Measurements from ENCODE around the gene SRBD1.
A peak's percentile ranks its signal among the peaks of the same experiment; 100 is the strongest.

Gene SRBD1

DNA sequence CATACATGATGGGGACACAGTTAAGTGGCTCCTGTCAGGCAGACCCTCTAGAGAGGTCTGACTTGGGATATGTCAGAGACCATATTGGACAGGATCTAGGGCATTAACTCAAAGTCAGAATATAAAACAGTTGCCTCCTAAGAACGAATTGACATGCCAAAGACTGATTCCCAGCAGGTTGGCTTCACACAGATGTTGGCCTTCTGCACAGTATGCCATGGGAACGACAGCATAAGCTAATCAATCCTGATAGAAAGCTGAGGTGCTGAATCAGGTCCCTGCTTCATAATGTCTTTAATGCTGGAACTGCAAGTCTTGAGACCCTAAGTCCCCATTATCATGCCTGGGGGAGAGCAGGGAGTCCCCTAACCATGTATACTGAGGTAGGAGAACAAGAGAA lies 165.1 kb downstream of the SRBD1 start:
- no peak overlapping the region for H3K27ac ChIP-seq (ENCODE audit: low read length, poor library complexity, severe bottlenecking)
- no peak for DNase-seq
- peak overlapping the region; percentile 84 for H2AK5ac ChIP-seq (ENCODE audit: low read length, severe bottlenecking)
- H3K4me1 ChIP-seq (ENCODE audit: control insufficient read depth, insufficient read depth, low read depth, low read length) = no peaks in the 10 kb centered on the region
- no peak overlapping the region for H3K4me3 ChIP-seq (ENCODE audit: insufficient read depth in 1 of 2, low read depth in 1 of 2, low read length in 2 of 2)
- WGBS = 98% methylated on average over 2 of the region's 2 CpGs
- no peak overlapping the region for H3K14ac ChIP-seq (ENCODE audit: low read length in 2 of 2)
- no peak overlapping the region for H2BK15ac ChIP-seq (ENCODE audit: low read depth, poor library complexity, severe bottlenecking)
- H3K18ac ChIP-seq (ENCODE audit: low read depth in 1 of 2, low read length in 2 of 2) = no peak overlapping the region
- H2AFZ ChIP-seq (ENCODE audit: low read depth, low read length) = no peak overlapping the region
- H3K23ac ChIP-seq (ENCODE audit: low read length in 2 of 2) = no peak overlapping the region
- no peak overlapping the region for H2BK12ac ChIP-seq (ENCODE audit: low read length in 2 of 2)
- H3K4ac ChIP-seq (ENCODE audit: low read depth in 1 of 2, low read length in 2 of 2) = no peak overlapping the region
- peaks cover 3% of the 10 kb centered on the region for H3K79me1 ChIP-seq (replicated peaks; ENCODE audit: low read length, poor library complexity, severe bottlenecking)
- no peak overlapping the region for H4K8ac ChIP-seq (ENCODE audit: low read length)
- H3K27me3 ChIP-seq (ENCODE audit: control insufficient read depth in 1 of 2, insufficient read depth in 1 of 2, low read length in 2 of 2) = no peaks in the 10 kb centered on the region
- H3K36me3 ChIP-seq (ENCODE audit: control insufficient read depth in 1 of 2, insufficient read depth in 2 of 2, low read depth in 1 of 2, low read length in 2 of 2) = no peaks in the 10 kb centered on the region
- H3K9me3 ChIP-seq (ENCODE audit: control insufficient read depth, low read length) = no peaks in the 10 kb centered on the region
- H3K9ac ChIP-seq (ENCODE audit: low read length) = no peak overlapping the region
- no peak overlapping the region for H2BK5ac ChIP-seq (ENCODE audit: low read depth, low read length, poor library complexity, severe bottlenecking)
- no peak overlapping the region for H4K91ac ChIP-seq (ENCODE audit: low read length)
- H2BK120ac ChIP-seq (ENCODE audit: low read depth, low read length) = no peak overlapping the region
- no peak overlapping the region for H3K4me2 ChIP-seq (ENCODE audit: low read length, poor library complexity, severe bottlenecking)

DNA sequence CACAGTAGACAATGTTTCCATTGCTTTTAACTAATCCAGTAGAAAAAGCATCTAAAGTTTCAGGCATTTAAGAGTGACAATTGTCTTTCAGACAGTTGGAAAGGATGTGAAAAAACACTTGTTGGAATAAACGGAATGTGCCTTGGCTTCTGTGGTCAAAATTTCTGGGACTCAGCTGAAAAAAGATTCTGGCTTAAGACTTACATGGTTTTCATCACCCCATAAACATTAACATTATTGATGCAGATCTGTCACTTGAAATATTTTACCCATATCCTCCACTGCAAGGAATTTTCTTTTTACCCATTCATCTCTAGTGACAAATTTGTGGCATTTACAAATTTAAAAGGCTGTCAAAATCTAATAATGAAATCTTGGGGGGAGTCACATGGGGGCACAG lies 166.0 kb downstream of the SRBD1 start:
- Histone ChIP-seq H2BK12ac (ENCODE audit: low read length in 2 of 2) (no peak overlapping the region), H2BK120ac (ENCODE audit: low read depth, low read length) (no peak overlapping the region), H3K79me1 (replicated peaks; ENCODE audit: low read length, poor library complexity, severe bottlenecking) (peaks cover 3% of the 10 kb centered on the region), H3K23ac (ENCODE audit: low read length in 2 of 2) (no peak overlapping the region), H2AK5ac (ENCODE audit: low read length, severe bottlenecking) (no peak overlapping the region), H2AFZ (ENCODE audit: low read depth, low read length) (no peak overlapping the region), H3K27me3 (ENCODE audit: control insufficient read depth in 1 of 2, insufficient read depth in 1 of 2, low read length in 2 of 2) (no peaks in the 10 kb centered on the region), H2BK5ac (ENCODE audit: low read depth, low read length, poor library complexity, severe bottlenecking) (no peak overlapping the region), H3K4me1 (ENCODE audit: control insufficient read depth, insufficient read depth, low read depth, low read length) (no peaks in the 10 kb centered on the region), H3K14ac (ENCODE audit: low read length in 2 of 2) (no peak overlapping the region), H3K9ac (ENCODE audit: low read length) (no peak overlapping the region), H3K18ac (ENCODE audit: low read depth in 1 of 2, low read length in 2 of 2) (no peak overlapping the region), H3K9me3 (ENCODE audit: control insufficient read depth, low read length) (no peaks in the 10 kb centered on the region), H3K27ac (ENCODE audit: low read length, poor library complexity, severe bottlenecking) (no peak overlapping the region), H3K36me3 (ENCODE audit: control insufficient read depth in 1 of 2, insufficient read depth in 2 of 2, low read depth in 1 of 2, low read length in 2 of 2) (no peaks in the 10 kb centered on the region), H3K4ac (ENCODE audit: low read depth in 1 of 2, low read length in 2 of 2) (no peak overlapping the region), H3K4me2 (ENCODE audit: low read length, poor library complexity, severe bottlenecking) (no peak overlapping the region), H4K91ac (ENCODE audit: low read length) (no peak overlapping the region), H3K4me3 (ENCODE audit: insufficient read depth in 1 of 2, low read depth in 1 of 2, low read length in 2 of 2) (no peak overlapping the region), H2BK15ac (ENCODE audit: low read depth, poor library complexity, severe bottlenecking) (no peak overlapping the region), H4K8ac (ENCODE audit: low read length) (no peak overlapping the region)
- 71% methylated on average over 1 of the region's 1 CpG for WGBS
- DNase-seq = no peak

DNA sequence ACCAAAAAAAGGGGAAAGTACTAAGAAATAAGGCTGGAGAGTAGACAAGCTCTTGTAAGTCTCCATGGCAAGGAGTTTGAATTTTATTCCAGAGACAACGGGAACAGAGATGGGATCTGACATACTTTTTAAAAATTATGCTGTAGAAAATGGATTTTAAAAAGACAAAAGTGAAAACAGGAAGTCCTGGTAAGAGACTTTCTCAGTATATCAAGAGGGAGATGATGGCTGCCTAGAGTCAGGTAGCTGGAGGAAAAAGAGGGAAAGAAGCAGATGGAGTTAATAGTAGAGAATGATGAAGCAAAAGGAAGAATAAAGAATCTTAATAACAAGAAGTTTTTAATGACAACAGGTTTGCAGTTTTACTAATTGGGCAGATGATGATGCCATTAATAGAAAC lies 168.1 kb downstream of the SRBD1 start:
- H3K27me3 ChIP-seq (ENCODE audit: control insufficient read depth in 1 of 2, insufficient read depth in 1 of 2, low read length in 2 of 2) = no peaks in the 10 kb centered on the region
- H4K8ac ChIP-seq (ENCODE audit: low read length) = no peak overlapping the region
- H4K91ac ChIP-seq (ENCODE audit: low read length) = no peak overlapping the region
- peaks cover 3% of the 10 kb centered on the region for H3K79me1 ChIP-seq (replicated peaks; ENCODE audit: low read length, poor library complexity, severe bottlenecking)
- H2BK5ac ChIP-seq (ENCODE audit: low read depth, low read length, poor library complexity, severe bottlenecking) = no peak overlapping the region
- H3K36me3 ChIP-seq (ENCODE audit: control insufficient read depth in 1 of 2, insufficient read depth in 2 of 2, low read depth in 1 of 2, low read length in 2 of 2) = no peaks in the 10 kb centered on the region
- H2BK120ac ChIP-seq (ENCODE audit: low read depth, low read length) = no peak overlapping the region
- no peak overlapping the region for H3K27ac ChIP-seq (ENCODE audit: low read length, poor library complexity, severe bottlenecking)
- 91% methylated on average over 1 of the region's 1 CpG for WGBS
- no peak overlapping the region for H3K4ac ChIP-seq (ENCODE audit: low read depth in 1 of 2, low read length in 2 of 2)
- no peaks in the 10 kb centered on the region for H3K9me3 ChIP-seq (ENCODE audit: control insufficient read depth, low read length)
- no peak overlapping the region for H3K18ac ChIP-seq (ENCODE audit: low read depth in 1 of 2, low read length in 2 of 2)
- DNase-seq = no peak
- H2BK12ac ChIP-seq (ENCODE audit: low read length in 2 of 2) = no peak overlapping the region
- H3K23ac ChIP-seq (ENCODE audit: low read length in 2 of 2) = no peak overlapping the region
- no peak overlapping the region for H2BK15ac ChIP-seq (ENCODE audit: low read depth, poor library complexity, severe bottlenecking)
- no peak overlapping the region for H3K14ac ChIP-seq (ENCODE audit: low read length in 2 of 2)
- H3K4me1 ChIP-seq (ENCODE audit: control insufficient read depth, insufficient read depth, low read depth, low read length) = no peaks in the 10 kb centered on the region
- H2AK5ac ChIP-seq (ENCODE audit: low read length, severe bottlenecking) = no peak overlapping the region
- H3K4me3 ChIP-seq (ENCODE audit: insufficient read depth in 1 of 2, low read depth in 1 of 2, low read length in 2 of 2) = no peak overlapping the region
- no peak overlapping the region for H3K9ac ChIP-seq (ENCODE audit: low read length)
- H3K4me2 ChIP-seq (ENCODE audit: low read length, poor library complexity, severe bottlenecking) = no peak overlapping the region
- no peak overlapping the region for H2AFZ ChIP-seq (ENCODE audit: low read depth, low read length)

DNA sequence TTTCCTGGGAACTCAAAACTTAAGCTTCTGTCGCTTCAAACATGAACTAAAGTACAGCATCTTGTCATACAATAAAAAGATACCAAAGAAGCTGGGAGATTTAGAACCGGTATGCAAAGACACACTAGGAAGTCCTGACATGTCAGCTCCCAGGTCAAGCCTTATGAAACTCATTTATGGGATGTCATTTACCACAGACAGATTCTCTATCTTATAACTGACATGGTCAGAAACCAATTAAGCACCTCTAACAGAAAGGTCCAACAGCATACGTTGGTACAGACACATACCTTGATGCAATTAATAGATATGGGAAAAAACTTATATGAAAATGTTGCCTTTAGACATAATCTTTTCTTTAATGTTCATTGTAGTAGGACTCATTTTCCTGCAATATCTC lies 169.0 kb downstream of the SRBD1 start:
- H3K27ac ChIP-seq (ENCODE audit: low read length, poor library complexity, severe bottlenecking) = no peak overlapping the region
- H3K14ac ChIP-seq (ENCODE audit: low read length in 2 of 2) = no peak overlapping the region
- H3K18ac ChIP-seq (ENCODE audit: low read depth in 1 of 2, low read length in 2 of 2) = no peak overlapping the region
- no peak overlapping the region for H2AK5ac ChIP-seq (ENCODE audit: low read length, severe bottlenecking)
- WGBS = 100% methylated on average over 2 of the region's 3 CpGs
- H3K36me3 ChIP-seq (ENCODE audit: control insufficient read depth in 1 of 2, insufficient read depth in 2 of 2, low read depth in 1 of 2, low read length in 2 of 2) = no peaks in the 10 kb centered on the region
- no peak overlapping the region for H2BK12ac ChIP-seq (ENCODE audit: low read length in 2 of 2)
- no peak overlapping the region for H3K23ac ChIP-seq (ENCODE audit: low read length in 2 of 2)
- no peak overlapping the region for H2BK5ac ChIP-seq (ENCODE audit: low read depth, low read length, poor library complexity, severe bottlenecking)
- no peak overlapping the region for H3K9ac ChIP-seq (ENCODE audit: low read length)
- no peak for DNase-seq
- H3K27me3 ChIP-seq (ENCODE audit: control insufficient read depth in 1 of 2, insufficient read depth in 1 of 2, low read length in 2 of 2) = no peaks in the 10 kb centered on the region
- no peak overlapping the region for H2BK120ac ChIP-seq (ENCODE audit: low read depth, low read length)
- no peaks in the 10 kb centered on the region for H3K9me3 ChIP-seq (ENCODE audit: control insufficient read depth, low read length)
- peaks cover 3% of the 10 kb centered on the region for H3K79me1 ChIP-seq (replicated peaks; ENCODE audit: low read length, poor library complexity, severe bottlenecking)
- no peak overlapping the region for H4K91ac ChIP-seq (ENCODE audit: low read length)
- H4K8ac ChIP-seq (ENCODE audit: low read length) = no peak overlapping the region
- H2AFZ ChIP-seq (ENCODE audit: low read depth, low read length) = no peak overlapping the region
- no peak overlapping the region for H3K4me2 ChIP-seq (ENCODE audit: low read length, poor library complexity, severe bottlenecking)
- H2BK15ac ChIP-seq (ENCODE audit: low read depth, poor library complexity, severe bottlenecking) = no peak overlapping the region
- H3K4ac ChIP-seq (ENCODE audit: low read depth in 1 of 2, low read length in 2 of 2) = no peak overlapping the region
- H3K4me3 ChIP-seq (ENCODE audit: insufficient read depth in 1 of 2, low read depth in 1 of 2, low read length in 2 of 2) = no peak overlapping the region
- H3K4me1 ChIP-seq (ENCODE audit: control insufficient read depth, insufficient read depth, low read depth, low read length) = no peaks in the 10 kb centered on the region
